ENCODE results near the gene GABRD.

The GABRD gene

DNA sequence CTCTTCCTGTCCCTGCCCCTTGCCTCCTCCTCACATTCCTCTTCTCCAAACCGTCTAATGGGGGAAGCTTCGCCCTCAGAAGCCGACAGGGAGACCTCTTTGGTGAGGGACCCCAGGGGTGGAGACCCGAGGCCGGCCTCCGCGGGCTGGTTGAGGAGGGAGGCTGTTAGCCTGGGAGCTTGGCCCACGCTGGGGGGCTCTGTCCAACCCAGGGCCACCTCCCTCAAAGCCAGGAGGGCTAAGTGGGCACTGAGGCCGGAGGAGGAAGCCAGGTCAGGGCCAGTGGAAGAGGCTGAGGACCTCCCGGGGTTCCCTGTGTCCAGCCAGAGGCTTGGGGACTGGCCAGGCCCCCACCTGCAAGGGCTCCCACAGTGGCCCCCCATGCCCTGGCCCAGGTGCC is 5.3 kb downstream of the GABRD start:
- FAIRE-seq (no peak), DNase-seq (ENCODE audit: insufficient read length, low spot score) (no peak)
- TF ChIP-seq POLR2AphosphoS5 (IDR thresholded peaks at IDR 0.05; ENCODE audit: low read depth, low read length) (no peak), PAX5 (IDR thresholded peaks at IDR 0.05; ENCODE audit: insufficient read depth, low read length, severe bottlenecking) (no peak)

DNA sequence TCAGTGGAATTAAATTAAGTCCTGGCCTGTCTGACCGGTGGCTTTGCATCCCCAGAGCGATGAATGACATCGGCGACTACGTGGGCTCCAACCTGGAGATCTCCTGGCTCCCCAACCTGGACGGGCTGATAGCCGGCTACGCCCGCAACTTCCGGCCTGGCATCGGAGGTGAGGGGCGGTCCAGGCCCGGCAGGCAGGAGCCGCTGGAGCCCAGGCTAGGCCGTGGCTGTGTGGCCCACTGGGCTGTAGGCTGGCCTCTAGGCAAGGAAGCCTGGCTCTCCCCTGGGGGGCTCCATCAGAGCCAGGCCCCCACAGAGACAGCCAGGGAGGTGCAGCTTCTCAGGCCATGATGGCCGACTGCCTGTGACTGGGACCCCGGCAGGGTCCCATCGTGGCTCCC is 5.7 kb downstream of the GABRD start:
- DNase-seq (ENCODE audit: insufficient read length, low spot score) (no peak), FAIRE-seq (no peak)
- TF ChIP-seq POLR2AphosphoS5 (IDR thresholded peaks at IDR 0.05; ENCODE audit: low read depth, low read length) (no peak), POLR2A (IDR thresholded peaks at IDR 0.05; ENCODE audit: low read depth, low read length) (no peak), POU2F2 (IDR thresholded peaks at IDR 0.05; ENCODE audit: low read depth, low read length) (no peak), PAX5 (IDR thresholded peaks at IDR 0.05; ENCODE audit: insufficient read depth, low read length, severe bottlenecking) (no peak), TAF1 (IDR thresholded peaks at IDR 0.05; ENCODE audit: low read depth, low read length) (no peak), SPI1 (IDR thresholded peaks at IDR 0.05; ENCODE audit: low read depth, low read length) (no peak)

DNA sequence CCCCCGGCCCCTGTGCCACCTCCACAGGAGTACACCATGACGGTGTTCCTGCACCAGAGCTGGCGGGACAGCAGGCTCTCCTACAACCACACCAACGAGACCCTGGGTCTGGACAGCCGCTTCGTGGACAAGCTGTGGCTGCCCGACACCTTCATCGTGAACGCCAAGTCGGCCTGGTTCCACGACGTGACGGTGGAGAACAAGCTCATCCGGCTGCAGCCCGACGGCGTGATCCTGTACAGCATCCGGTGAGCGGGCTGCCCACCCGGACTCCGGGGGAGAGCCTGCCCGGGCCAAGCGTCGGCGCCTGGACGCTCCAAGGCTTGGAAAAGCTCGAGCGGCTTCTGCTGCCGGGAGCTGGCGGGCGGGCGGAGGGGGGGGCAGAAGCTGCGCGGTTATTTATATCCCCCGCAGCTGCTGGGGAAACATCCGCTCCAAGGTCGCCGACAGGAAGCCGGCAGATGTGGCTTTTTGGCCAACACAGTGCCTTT is 6.4 kb downstream of the GABRD start:
- FAIRE-seq (no peak), DNase-seq (ENCODE audit: insufficient read length, low spot score) (no peak)
- TF ChIP-seq POLR2A (IDR thresholded peaks at IDR 0.05; ENCODE audit: low read depth, low read length) = no peak
- no peak for TF ChIP-seq PAX5 (IDR thresholded peaks at IDR 0.05; ENCODE audit: insufficient read depth, low read length, severe bottlenecking)
- TF ChIP-seq TAF1 (IDR thresholded peaks at IDR 0.05; ENCODE audit: low read depth, low read length) = no peak
- no peak for TF ChIP-seq POLR2AphosphoS5 (IDR thresholded peaks at IDR 0.05; ENCODE audit: low read depth, low read length)
- TF ChIP-seq SPI1 (IDR thresholded peaks at IDR 0.05; ENCODE audit: low read depth, low read length) = no peak

DNA sequence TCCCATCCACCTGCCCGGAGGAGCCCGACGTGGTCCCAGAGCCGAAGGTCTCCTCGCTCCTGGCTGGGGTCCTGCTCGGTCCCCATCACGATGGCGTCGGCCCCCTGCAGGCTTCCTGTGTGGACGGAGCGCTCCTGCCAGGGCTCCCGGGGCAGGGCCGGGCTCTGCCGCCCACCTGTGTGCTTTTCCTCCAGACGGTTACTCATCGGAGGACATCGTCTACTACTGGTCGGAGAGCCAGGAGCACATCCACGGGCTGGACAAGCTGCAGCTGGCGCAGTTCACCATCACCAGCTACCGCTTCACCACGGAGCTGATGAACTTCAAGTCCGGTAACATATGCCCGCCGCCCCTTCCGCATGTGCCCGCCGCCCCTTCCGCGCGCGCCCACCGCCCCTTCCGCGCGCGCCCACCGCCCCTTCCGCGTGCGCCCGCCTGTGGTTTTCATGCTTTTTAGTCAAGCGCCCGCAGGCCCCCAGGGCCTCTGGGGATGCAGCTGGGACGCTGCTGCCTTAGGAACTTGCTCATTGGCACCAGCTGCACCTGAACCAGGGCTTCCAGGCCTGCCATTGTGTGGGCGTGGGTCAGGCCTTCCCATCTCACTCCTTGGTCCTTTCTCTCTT is 8.9 kb downstream of the GABRD start:
- DNase-seq (ENCODE audit: insufficient read length, low spot score) (no peak), FAIRE-seq (no peak)

DNA sequence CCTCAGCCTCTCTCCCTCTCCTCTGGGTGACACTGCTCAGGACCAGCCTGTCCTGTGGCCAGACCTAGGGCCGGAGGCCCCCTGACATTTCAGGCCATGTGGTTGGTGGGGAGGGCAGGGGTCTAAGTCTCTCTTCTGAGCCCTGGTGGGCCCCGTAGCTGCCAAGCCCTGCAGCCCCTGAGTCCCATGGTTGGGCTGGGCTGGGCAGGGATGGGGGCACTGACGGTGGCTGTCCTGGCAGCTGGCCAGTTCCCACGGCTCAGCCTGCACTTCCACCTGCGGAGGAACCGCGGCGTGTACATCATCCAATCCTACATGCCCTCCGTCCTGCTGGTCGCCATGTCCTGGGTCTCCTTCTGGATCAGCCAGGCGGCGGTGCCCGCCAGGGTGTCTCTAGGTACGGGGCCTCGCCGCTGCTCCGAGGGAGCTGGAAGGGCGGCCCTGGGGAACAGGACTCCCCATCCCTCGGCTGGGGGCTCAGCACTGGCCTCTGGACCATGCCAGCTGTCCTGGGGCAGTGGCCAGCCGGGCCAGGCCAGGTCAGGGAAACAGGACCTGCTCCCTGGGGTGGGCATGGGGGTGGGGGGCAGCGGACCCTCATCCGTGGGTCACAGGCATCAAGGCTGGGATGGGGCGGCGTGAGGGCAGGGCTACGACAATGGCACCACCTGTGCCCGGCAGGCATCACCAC is 9.9 kb downstream of the GABRD start:
- FAIRE-seq = no peak
- TF ChIP-seq POLR2A (IDR thresholded peaks at IDR 0.05; ENCODE audit: low read depth, low read length) (no peak), POU2F2 (IDR thresholded peaks at IDR 0.05; ENCODE audit: low read depth, low read length) (no peak), POLR2AphosphoS5 (IDR thresholded peaks at IDR 0.05; ENCODE audit: low read depth, low read length) (no peak), SPI1 (IDR thresholded peaks at IDR 0.05; ENCODE audit: low read depth, low read length) (no peak), PAX5 (IDR thresholded peaks at IDR 0.05; ENCODE audit: insufficient read depth, low read length, severe bottlenecking) (no peak), TAF1 (IDR thresholded peaks at IDR 0.05; ENCODE audit: low read depth, low read length) (no peak)
- no peak for DNase-seq (ENCODE audit: insufficient read length, low spot score)

More for the DNA sequence above, 8.9 kb downstream of the GABRD start:
- no peak for TF ChIP-seq TAF1 (IDR thresholded peaks at IDR 0.05; ENCODE audit: low read depth, low read length)
- TF ChIP-seq POLR2A (IDR thresholded peaks at IDR 0.05; ENCODE audit: low read depth, low read length) = no peak
- no peak for TF ChIP-seq POU2F2 (IDR thresholded peaks at IDR 0.05; ENCODE audit: low read depth, low read length)
- TF ChIP-seq SPI1 (IDR thresholded peaks at IDR 0.05; ENCODE audit: low read depth, low read length) = no peak
- no peak for TF ChIP-seq PAX5 (IDR thresholded peaks at IDR 0.05; ENCODE audit: insufficient read depth, low read length, severe bottlenecking)
- TF ChIP-seq POLR2AphosphoS5 (IDR thresholded peaks at IDR 0.05; ENCODE audit: low read depth, low read length) = no peak

DNA sequence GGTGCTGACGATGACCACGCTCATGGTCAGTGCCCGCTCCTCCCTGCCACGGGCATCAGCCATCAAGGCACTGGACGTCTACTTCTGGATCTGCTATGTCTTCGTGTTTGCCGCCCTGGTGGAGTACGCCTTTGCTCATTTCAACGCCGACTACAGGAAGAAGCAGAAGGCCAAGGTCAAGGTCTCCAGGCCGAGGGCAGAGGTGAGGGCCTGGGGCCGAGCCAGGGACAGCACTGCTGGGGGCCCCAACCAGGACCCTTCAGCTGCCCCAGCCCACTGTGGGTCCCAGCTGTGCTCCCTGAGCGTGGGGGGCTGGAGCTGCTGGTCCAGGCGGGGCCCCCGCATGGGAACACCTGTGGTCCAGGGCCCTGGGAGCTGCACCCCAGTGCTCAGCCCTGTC is 10.4 kb downstream of the GABRD start:
- TF ChIP-seq POU2F2 (IDR thresholded peaks at IDR 0.05; ENCODE audit: low read depth, low read length) (no peak), SPI1 (IDR thresholded peaks at IDR 0.05; ENCODE audit: low read depth, low read length) (no peak), TAF1 (IDR thresholded peaks at IDR 0.05; ENCODE audit: low read depth, low read length) (no peak), PAX5 (IDR thresholded peaks at IDR 0.05; ENCODE audit: insufficient read depth, low read length, severe bottlenecking) (no peak), POLR2A (IDR thresholded peaks at IDR 0.05; ENCODE audit: low read depth, low read length) (no peak), POLR2AphosphoS5 (IDR thresholded peaks at IDR 0.05; ENCODE audit: low read depth, low read length) (no peak)
- FAIRE-seq (no peak), DNase-seq (ENCODE audit: insufficient read length, low spot score) (no peak)

DNA sequence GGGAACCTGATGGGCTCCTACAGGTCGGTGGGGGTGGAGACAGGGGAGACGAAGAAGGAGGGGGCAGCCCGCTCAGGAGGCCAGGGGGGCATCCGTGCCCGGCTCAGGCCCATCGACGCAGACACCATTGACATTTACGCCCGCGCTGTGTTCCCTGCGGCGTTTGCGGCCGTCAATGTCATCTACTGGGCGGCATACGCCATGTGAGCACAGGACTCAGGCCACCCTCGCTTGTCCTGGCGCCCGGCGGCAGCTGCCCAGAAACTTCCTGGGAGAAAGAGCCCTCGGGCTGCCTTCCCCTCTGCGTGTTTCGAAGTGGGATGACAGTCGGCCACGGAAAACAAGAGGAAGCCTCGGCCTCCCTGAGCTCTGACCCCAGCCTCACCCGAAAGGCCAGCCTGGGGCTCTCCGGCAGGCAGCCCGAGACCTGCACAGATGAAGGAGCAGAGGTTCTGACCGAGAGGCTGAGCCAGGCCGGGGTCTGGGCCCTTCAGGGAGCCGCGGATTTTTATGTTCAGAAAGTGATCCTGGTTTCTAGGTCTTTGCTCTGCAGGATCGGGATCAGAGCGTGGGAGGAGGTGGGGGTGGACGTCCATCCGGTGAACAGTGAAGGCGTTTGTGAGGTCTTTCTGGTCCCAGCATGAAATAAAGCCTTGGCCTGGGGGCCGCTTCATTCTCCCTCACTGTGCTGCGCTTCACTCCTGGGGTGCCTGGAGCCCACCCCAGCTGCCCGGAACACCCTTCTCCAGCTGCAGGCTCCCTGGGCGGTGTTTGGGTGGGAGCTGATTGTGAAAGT is 11.1 kb downstream of the GABRD start:
- no peak for FAIRE-seq
- no peak for DNase-seq (ENCODE audit: insufficient read length, low spot score)
- TF ChIP-seq PAX5 (IDR thresholded peaks at IDR 0.05; ENCODE audit: insufficient read depth, low read length, severe bottlenecking) (no peak), TAF1 (IDR thresholded peaks at IDR 0.05; ENCODE audit: low read depth, low read length) (no peak), POU2F2 (IDR thresholded peaks at IDR 0.05; ENCODE audit: low read depth, low read length) (no peak), POLR2AphosphoS5 (IDR thresholded peaks at IDR 0.05; ENCODE audit: low read depth, low read length) (no peak), SPI1 (IDR thresholded peaks at IDR 0.05; ENCODE audit: low read depth, low read length) (no peak), POLR2A (IDR thresholded peaks at IDR 0.05; ENCODE audit: low read depth, low read length) (no peak)

DNA sequence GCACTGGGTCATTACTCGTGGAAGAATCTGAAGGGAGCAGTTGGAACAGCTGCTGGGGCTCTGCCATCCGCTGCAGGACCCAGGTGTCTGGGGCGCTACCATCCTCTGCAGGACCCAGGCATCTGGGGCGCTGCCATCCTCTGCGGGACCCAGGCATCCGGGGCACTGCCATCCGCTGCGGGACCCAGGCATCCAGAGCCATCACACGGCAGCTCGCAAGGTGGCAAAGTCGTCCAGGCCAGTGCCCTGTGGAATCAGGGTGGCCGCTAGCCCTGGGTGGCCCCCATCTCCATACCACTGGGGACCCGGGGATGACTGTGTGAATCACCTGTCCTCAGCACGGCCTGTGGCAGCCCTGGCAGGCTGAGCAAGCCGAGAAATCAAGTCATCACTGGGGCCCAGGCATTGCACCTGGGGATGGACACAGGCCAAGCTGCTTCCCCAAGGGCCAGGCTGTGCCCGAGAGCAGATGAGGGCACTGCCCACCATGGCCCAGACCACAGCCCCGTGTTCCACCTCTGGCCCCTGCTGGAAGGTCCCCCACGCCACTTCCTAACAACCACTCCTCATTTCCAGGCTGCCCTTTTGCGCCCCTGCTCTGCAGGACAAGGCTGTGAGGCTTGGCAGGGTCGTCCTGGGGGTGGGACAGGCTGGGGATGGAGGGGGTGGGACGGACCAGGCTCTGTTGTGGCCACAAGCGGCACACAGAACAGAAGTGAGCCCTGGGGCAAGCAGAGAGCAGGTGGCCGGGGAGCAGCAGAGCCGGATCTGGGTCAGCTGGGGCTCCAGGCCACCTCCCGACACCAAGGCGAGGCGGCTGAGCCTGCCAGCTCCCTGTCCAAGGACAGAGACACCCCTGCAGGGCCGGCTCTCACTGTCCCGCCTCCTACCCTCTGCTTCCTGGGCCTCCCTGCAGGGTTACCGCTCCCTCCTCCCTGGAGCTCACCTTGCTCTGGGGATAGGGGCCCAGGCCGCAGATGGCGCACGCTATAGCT is 12.7 kb downstream of the GABRD start:
- no peak for FAIRE-seq
- TF ChIP-seq SPI1 (IDR thresholded peaks at IDR 0.05; ENCODE audit: low read depth, low read length) = no peak
- TF ChIP-seq POLR2AphosphoS5 (IDR thresholded peaks at IDR 0.05; ENCODE audit: low read depth, low read length) = no peak
- no peak for TF ChIP-seq TAF1 (IDR thresholded peaks at IDR 0.05; ENCODE audit: low read depth, low read length)
- no peak for TF ChIP-seq PAX5 (IDR thresholded peaks at IDR 0.05; ENCODE audit: insufficient read depth, low read length, severe bottlenecking)
- TF ChIP-seq POLR2A (IDR thresholded peaks at IDR 0.05; ENCODE audit: low read depth, low read length) = no peak
- TF ChIP-seq POU2F2 (IDR thresholded peaks at IDR 0.05; ENCODE audit: low read depth, low read length) = no peak
- DNase-seq (ENCODE audit: insufficient read length, low spot score) = no peak

All from GM12891 (cell line).